WTC11 (cell line): ENCODE measurements around the gene SLC7A10. TPM values are rescaled to one million over a fixed set of nuclear protein-coding genes. Genes with fewer than 3 reads are reported as not detected.

Source experiments
- ATAC-seq: fragments of 200-7000 bp; cut with Tn5 transposase; 2 replicates; pipeline ENCODE4 v1.10.0; 2021; ENCODE audit warnings: mild to moderate bottlenecking, moderate library complexity
- CTCF ChIA-PET: fragments of 300-600 bp; sonication (Branson Sonifier 250); formaldehyde crosslinking; loops from one replicate; lab custom pipeline; 2021; ENCODE audit warnings: antibody characterized with exemption; lab: Charles Lee
- POLR2A ChIA-PET: fragments of 350-600 bp; sonication (Branson Sonifier 250); formaldehyde crosslinking; loops from one replicate; lab custom pipeline; 2021; ENCODE audit warnings: antibody characterized with exemption; lab: Charles Lee
- DNase-seq: peaks from one replicate; pipeline ENCODE4 v3.0.0; 2021; ENCODE audit warnings: low spot score
- H3K27ac Mint-ChIP-seq: 2 replicates; pipeline ENCODE4 v1.8.0; 2021; ENCODE audit warnings: mixed read lengths
- H3K27me3 Mint-ChIP-seq: 2 replicates; pipeline ENCODE4 v1.8.0; 2021; ENCODE audit warnings: low read depth, mild to moderate bottlenecking, moderate library complexity, mixed read lengths
- H3K36me3 Mint-ChIP-seq: 2 replicates; pipeline ENCODE4 v1.8.0; 2021; ENCODE audit warnings: mixed read lengths
- H3K4me1 Mint-ChIP-seq: 2 replicates; pipeline ENCODE4 v1.8.0; 2022; ENCODE audit warnings: mixed read lengths
- H3K4me3 Mint-ChIP-seq: 2 replicates; pipeline ENCODE4 v1.8.0; 2021; ENCODE audit warnings: mild to moderate bottlenecking, moderate library complexity, mixed read lengths
- H3K9me3 Mint-ChIP-seq: 2 replicates; pipeline ENCODE4 v1.8.0; 2021; ENCODE audit warnings: mixed read lengths
- AFF4 ChIP-seq: sonication (generic); formaldehyde crosslinking; IDR thresholded peaks from 2 replicates; pipeline ENCODE4 v1.8.1; 2023; ENCODE audit warnings: mild to moderate bottlenecking, missing genetic modification reagents, borderline replicate concordance
- CREB1 ChIP-seq: sonication (generic); formaldehyde crosslinking; IDR thresholded peaks from 2 replicates; pipeline ENCODE4 v1.8.0; 2023; ENCODE audit warnings: mild to moderate bottlenecking, missing genetic modification reagents
- E2F4 ChIP-seq: sonication (generic); formaldehyde crosslinking; IDR thresholded peaks from 2 replicates; pipeline ENCODE4 v1.8.1; 2022; ENCODE audit warnings: low read depth, mild to moderate bottlenecking, moderate library complexity, missing genetic modification reagents, borderline replicate concordance
- ELF4 ChIP-seq: sonication (generic); formaldehyde crosslinking; IDR thresholded peaks from 2 replicates; pipeline ENCODE4 v1.8.1; 2022; ENCODE audit warnings: low read depth, mild to moderate bottlenecking, moderate library complexity, missing genetic modification reagents
- FOXJ3 ChIP-seq: sonication (generic); formaldehyde crosslinking; IDR thresholded peaks from 2 replicates; pipeline ENCODE4 v1.9.0; 2021; ENCODE audit warnings: missing genetic modification reagents, mild to moderate bottlenecking, borderline replicate concordance
- IRF1 ChIP-seq: sonication (generic); formaldehyde crosslinking; IDR thresholded peaks from 2 replicates; pipeline ENCODE4 v1.8.0; 2023; ENCODE audit warnings: missing genetic modification reagents
- JUN ChIP-seq: sonication (generic); formaldehyde crosslinking; IDR thresholded peaks from 2 replicates; pipeline ENCODE4 v1.8.0; 2023; ENCODE audit warnings: mild to moderate bottlenecking, missing genetic modification reagents
- MAX ChIP-seq: sonication (generic); formaldehyde crosslinking; IDR thresholded peaks from 2 replicates; pipeline ENCODE4 v1.8.0; 2022; ENCODE audit warnings: mild to moderate bottlenecking, missing genetic modification reagents
- NFE2L1 ChIP-seq: sonication (generic); formaldehyde crosslinking; IDR thresholded peaks from 2 replicates; pipeline ENCODE4 v1.8.1; 2023; ENCODE audit warnings: missing genetic modification reagents
- NR1H2 ChIP-seq: sonication (generic); formaldehyde crosslinking; IDR thresholded peaks from 2 replicates; pipeline ENCODE4 v1.9.0; 2021; ENCODE audit warnings: mild to moderate bottlenecking, moderate library complexity, missing genetic modification reagents
- NR3C1 ChIP-seq: sonication (generic); formaldehyde crosslinking; conservative IDR thresholded peaks from 2 replicates; pipeline ENCODE4 v1.8.1; 2023; ENCODE audit warnings: low read depth, mild to moderate bottlenecking, missing genetic modification reagents
- PRRX2 ChIP-seq: fragments of 250-450 bp; sonication (Bioruptor Pico); IDR thresholded peaks from 2 replicates; pipeline ENCODE4 v1.8.0; 2021; ENCODE audit warnings: mild to moderate bottlenecking
- TEAD1 ChIP-seq: sonication (generic); formaldehyde crosslinking; IDR thresholded peaks from 2 replicates; pipeline ENCODE4 v1.8.0; 2022; ENCODE audit warnings: mild to moderate bottlenecking, missing genetic modification reagents
- ZNF263 ChIP-seq: sonication (generic); formaldehyde crosslinking; IDR thresholded peaks from 2 replicates; pipeline ENCODE4 v1.8.1; 2022; ENCODE audit warnings: low read depth, mild to moderate bottlenecking, moderate library complexity, missing genetic modification reagents
- total RNA-seq: library from RNA; stranded (reverse); gene quantifications from 3 replicates; pipeline ENCODE4 v1.2.3, GENCODE V29; 2021
- TF ChIP-seq, protein P1 (sequence below): sonication (generic); formaldehyde crosslinking; IDR thresholded peaks from 2 replicates; pipeline ENCODE4 v1.8.1; 2023; ENCODE audit warnings: mild to moderate bottlenecking, missing genetic modification reagents
- TF ChIP-seq, protein P2 (sequence below): fragments of 250-450 bp; sonication (Bioruptor Pico); IDR thresholded peaks from 2 replicates; pipeline ENCODE4 v1.9.0; 2021; ENCODE audit warnings: mild to moderate bottlenecking, borderline replicate concordance
- TF ChIP-seq, protein P3 (sequence below): sonication (generic); formaldehyde crosslinking; conservative IDR thresholded peaks from 2 replicates; pipeline ENCODE4 v1.8.1; 2023; ENCODE audit warnings: mild to moderate bottlenecking, low read depth, missing genetic modification reagents, moderate library complexity
- TF ChIP-seq, protein P4 (sequence below): fragments of 250-450 bp; sonication (Bioruptor Pico); IDR thresholded peaks from 2 replicates; pipeline ENCODE4 v1.8.0; 2021; ENCODE audit warnings: mild to moderate bottlenecking

SLC7A10 gene
- total RNA-seq, 1 experiment from 2014 or later: 4.2 TPM

DNA sequence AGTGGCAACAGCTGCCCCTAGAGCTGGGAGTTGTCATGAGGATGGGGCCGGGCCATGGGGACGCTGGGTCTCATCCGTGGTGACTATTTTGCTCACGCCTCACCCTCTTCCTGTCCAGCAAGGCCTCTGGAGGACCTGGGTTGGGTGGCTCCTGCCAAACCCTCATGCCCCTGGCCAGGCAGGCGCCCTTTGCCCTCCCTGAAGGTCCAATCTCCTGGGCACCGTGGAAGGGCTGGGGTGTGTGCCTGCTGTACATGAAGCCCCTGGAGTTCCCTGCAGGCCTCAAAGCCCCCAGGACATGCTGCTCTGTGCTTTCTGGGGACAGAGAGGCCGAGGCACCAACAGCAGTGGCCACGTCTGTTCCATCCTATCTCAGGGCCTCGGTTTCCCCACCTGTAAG is 17.7 kb downstream of the SLC7A10 start:
- Mint-ChIP-seq H3K27me3 (no peaks in the 10 kb centered on the region; the same call in 1 of the 2 replicates), H3K9me3 (0 out of 2 replicates have a peak, but pooled peaks cover 3% of the 10 kb centered on the region), H3K36me3 (peaks cover 6% of the 10 kb centered on the region), H3K27ac (no peak overlapping the region), H3K4me1 (no peaks in the 10 kb centered on the region), H3K4me3 (no peak overlapping the region)
- ChIA-PET POLR2A (no interaction called here), CTCF (no interaction called here)
- TF ChIP-seq PRRX2 (CRISPR knock-in tag): no peak
- TF ChIP-seq, protein P1, sequence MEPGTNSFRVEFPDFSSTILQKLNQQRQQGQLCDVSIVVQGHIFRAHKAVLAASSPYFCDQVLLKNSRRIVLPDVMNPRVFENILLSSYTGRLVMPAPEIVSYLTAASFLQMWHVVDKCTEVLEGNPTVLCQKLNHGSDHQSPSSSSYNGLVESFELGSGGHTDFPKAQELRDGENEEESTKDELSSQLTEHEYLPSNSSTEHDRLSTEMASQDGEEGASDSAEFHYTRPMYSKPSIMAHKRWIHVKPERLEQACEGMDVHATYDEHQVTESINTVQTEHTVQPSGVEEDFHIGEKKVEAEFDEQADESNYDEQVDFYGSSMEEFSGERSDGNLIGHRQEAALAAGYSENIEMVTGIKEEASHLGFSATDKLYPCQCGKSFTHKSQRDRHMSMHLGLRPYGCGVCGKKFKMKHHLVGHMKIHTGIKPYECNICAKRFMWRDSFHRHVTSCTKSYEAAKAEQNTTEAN (CRISPR knock-in tag): no peak
- no peak for ATAC-seq
- DNase-seq: no peak

DNA sequence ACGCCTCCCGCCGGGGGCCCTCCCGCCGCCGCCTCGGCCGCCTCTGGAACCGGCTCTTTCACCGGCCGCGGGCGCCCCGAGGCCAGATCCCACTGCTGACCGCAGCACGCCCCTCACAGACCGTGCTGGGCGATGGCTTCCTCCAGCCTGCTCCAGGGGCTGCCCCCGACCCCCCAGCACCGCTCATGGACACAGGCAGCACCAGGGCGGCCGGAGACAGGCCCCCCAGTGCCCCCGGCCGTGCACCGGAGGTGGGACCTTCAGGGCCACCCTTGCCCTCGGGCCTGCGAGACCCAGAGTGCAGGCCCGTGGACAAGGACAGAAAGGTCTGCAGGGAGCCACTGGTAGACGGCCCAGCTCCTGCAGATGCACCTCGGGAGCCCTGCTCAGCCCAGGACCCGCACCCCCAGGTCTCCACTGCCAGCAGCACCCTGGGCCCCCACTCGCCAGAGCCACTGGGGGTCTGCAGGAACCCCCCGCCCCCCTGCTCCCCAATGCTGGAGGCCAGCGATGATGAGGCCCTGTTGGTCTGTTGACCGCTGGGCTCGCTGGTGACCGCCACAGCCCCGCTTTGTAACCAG is 18.5 kb downstream of the SLC7A10 start:
- DNase-seq (no peak), ATAC-seq (no peak)
- no peaks in the 10 kb centered on the region; the same call in 1 of the 2 replicates for H3K27me3 Mint-ChIP-seq
- CTCF ChIA-PET: interaction anchor here (0.6 kb wide), 1 partner anchor 58 kb away, joined by 3 read pairs; no protein-coding TSS in a partner anchor
- TF ChIP-seq CREB1 (CRISPR knock-in tag) (no peak), MAX (CRISPR knock-in tag) (no peak), NR1H2 (CRISPR knock-in tag) (no peak), TEAD1 (CRISPR knock-in tag) (no peak), FOXJ3 (CRISPR knock-in tag) (no peak), JUN (CRISPR knock-in tag) (no peak), ELF4 (CRISPR knock-in tag) (no peak), ZNF263 (CRISPR knock-in tag) (no peak), E2F4 (CRISPR knock-in tag) (no peak), NFE2L1 (no peak), IRF1 (CRISPR knock-in tag) (no peak), AFF4 (CRISPR knock-in tag) (no peak), NR3C1 (CRISPR knock-in tag) (no peak)
- TF ChIP-seq, protein P2, sequence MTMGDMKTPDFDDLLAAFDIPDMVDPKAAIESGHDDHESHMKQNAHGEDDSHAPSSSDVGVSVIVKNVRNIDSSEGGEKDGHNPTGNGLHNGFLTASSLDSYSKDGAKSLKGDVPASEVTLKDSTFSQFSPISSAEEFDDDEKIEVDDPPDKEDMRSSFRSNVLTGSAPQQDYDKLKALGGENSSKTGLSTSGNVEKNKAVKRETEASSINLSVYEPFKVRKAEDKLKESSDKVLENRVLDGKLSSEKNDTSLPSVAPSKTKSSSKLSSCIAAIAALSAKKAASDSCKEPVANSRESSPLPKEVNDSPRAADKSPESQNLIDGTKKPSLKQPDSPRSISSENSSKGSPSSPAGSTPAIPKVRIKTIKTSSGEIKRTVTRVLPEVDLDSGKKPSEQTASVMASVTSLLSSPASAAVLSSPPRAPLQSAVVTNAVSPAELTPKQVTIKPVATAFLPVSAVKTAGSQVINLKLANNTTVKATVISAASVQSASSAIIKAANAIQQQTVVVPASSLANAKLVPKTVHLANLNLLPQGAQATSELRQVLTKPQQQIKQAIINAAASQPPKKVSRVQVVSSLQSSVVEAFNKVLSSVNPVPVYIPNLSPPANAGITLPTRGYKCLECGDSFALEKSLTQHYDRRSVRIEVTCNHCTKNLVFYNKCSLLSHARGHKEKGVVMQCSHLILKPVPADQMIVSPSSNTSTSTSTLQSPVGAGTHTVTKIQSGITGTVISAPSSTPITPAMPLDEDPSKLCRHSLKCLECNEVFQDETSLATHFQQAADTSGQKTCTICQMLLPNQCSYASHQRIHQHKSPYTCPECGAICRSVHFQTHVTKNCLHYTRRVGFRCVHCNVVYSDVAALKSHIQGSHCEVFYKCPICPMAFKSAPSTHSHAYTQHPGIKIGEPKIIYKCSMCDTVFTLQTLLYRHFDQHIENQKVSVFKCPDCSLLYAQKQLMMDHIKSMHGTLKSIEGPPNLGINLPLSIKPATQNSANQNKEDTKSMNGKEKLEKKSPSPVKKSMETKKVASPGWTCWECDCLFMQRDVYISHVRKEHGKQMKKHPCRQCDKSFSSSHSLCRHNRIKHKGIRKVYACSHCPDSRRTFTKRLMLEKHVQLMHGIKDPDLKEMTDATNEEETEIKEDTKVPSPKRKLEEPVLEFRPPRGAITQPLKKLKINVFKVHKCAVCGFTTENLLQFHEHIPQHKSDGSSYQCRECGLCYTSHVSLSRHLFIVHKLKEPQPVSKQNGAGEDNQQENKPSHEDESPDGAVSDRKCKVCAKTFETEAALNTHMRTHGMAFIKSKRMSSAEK: no peak
- TF ChIP-seq, protein P3, sequence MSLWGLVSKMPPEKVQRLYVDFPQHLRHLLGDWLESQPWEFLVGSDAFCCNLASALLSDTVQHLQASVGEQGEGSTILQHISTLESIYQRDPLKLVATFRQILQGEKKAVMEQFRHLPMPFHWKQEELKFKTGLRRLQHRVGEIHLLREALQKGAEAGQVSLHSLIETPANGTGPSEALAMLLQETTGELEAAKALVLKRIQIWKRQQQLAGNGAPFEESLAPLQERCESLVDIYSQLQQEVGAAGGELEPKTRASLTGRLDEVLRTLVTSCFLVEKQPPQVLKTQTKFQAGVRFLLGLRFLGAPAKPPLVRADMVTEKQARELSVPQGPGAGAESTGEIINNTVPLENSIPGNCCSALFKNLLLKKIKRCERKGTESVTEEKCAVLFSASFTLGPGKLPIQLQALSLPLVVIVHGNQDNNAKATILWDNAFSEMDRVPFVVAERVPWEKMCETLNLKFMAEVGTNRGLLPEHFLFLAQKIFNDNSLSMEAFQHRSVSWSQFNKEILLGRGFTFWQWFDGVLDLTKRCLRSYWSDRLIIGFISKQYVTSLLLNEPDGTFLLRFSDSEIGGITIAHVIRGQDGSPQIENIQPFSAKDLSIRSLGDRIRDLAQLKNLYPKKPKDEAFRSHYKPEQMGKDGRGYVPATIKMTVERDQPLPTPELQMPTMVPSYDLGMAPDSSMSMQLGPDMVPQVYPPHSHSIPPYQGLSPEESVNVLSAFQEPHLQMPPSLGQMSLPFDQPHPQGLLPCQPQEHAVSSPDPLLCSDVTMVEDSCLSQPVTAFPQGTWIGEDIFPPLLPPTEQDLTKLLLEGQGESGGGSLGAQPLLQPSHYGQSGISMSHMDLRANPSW (CRISPR knock-in tag): no peak
- TF ChIP-seq, protein P4, sequence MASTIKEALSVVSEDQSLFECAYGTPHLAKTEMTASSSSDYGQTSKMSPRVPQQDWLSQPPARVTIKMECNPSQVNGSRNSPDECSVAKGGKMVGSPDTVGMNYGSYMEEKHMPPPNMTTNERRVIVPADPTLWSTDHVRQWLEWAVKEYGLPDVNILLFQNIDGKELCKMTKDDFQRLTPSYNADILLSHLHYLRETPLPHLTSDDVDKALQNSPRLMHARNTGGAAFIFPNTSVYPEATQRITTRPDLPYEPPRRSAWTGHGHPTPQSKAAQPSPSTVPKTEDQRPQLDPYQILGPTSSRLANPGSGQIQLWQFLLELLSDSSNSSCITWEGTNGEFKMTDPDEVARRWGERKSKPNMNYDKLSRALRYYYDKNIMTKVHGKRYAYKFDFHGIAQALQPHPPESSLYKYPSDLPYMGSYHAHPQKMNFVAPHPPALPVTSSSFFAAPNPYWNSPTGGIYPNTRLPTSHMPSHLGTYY: no peak
- TF ChIP-seq, all 79 proteins: peak for 0
- Mint-ChIP-seq H3K4me1 (no peaks in the 10 kb centered on the region), H3K27ac (no peak overlapping the region), H3K36me3 (peaks cover 11% of the 10 kb centered on the region), H3K4me3 (no peak overlapping the region), H3K9me3 (0 out of 2 replicates have a peak, but pooled peaks cover 4% of the 10 kb centered on the region)
- POLR2A ChIA-PET: interaction anchor here (0.6 kb wide), 1 partner anchor 133 kb away, joined by 4 read pairs; no protein-coding TSS in a partner anchor
